ENCODE data around the gene ST6GALNAC4. TPM values are rescaled to one million over a fixed set of nuclear protein-coding genes. Genes with fewer than 3 reads are reported as not detected.

The ST6GALNAC4 gene
- total and polyA plus RNA-seq, 8 donors: 3.7 to 33.6 (median 13.0) TPM

DNA sequence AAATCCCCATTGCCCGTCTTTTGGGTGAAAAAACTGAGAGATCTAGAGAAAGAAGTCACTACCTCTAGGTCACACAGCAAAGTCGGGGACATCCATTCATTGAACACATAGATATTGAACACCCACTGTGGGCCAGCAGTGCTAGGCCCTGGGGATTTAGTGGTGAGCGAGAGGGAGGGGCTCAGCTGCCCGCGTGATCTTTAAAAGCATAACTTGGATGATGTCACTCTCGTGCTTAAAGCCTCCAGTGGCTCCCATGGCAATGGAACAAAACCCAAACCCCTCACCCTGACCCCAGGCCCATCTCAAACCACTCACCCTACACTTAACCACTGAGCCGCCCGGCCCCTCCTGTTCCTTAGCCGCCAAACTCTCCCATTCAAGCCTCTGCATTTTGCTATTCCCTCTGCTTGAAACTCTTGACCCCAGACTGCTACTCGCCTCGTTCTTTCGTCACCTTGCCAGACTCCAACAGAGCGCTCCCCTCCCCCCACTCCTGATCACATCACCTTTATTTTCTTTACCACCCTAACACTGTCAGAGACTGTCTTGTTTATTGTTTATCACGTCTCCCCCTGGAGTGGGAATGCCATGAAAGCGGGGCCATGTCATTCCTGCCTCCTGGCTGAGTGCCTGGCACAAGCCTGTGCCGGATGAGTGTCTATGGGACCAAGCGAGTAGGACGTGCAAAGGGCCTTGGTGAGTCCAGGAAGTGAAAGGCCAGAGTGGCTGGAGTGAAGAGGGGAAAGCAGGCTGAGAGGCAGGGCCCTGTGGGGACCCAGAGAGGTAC, 14.4 kb upstream of the ST6GALNAC4 start:
- TF ChIP-seq, protein P1, sequence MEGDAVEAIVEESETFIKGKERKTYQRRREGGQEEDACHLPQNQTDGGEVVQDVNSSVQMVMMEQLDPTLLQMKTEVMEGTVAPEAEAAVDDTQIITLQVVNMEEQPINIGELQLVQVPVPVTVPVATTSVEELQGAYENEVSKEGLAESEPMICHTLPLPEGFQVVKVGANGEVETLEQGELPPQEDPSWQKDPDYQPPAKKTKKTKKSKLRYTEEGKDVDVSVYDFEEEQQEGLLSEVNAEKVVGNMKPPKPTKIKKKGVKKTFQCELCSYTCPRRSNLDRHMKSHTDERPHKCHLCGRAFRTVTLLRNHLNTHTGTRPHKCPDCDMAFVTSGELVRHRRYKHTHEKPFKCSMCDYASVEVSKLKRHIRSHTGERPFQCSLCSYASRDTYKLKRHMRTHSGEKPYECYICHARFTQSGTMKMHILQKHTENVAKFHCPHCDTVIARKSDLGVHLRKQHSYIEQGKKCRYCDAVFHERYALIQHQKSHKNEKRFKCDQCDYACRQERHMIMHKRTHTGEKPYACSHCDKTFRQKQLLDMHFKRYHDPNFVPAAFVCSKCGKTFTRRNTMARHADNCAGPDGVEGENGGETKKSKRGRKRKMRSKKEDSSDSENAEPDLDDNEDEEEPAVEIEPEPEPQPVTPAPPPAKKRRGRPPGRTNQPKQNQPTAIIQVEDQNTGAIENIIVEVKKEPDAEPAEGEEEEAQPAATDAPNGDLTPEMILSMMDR (IDR thresholded peaks at IDR 0.05): no peak
- TF ChIP-seq EP300 (IDR thresholded peaks at IDR 0.05) (no peak), POLR2AphosphoS5 (IDR thresholded peaks at IDR 0.05) (peak in 1 of 3 donors; percentile 13)

DNA sequence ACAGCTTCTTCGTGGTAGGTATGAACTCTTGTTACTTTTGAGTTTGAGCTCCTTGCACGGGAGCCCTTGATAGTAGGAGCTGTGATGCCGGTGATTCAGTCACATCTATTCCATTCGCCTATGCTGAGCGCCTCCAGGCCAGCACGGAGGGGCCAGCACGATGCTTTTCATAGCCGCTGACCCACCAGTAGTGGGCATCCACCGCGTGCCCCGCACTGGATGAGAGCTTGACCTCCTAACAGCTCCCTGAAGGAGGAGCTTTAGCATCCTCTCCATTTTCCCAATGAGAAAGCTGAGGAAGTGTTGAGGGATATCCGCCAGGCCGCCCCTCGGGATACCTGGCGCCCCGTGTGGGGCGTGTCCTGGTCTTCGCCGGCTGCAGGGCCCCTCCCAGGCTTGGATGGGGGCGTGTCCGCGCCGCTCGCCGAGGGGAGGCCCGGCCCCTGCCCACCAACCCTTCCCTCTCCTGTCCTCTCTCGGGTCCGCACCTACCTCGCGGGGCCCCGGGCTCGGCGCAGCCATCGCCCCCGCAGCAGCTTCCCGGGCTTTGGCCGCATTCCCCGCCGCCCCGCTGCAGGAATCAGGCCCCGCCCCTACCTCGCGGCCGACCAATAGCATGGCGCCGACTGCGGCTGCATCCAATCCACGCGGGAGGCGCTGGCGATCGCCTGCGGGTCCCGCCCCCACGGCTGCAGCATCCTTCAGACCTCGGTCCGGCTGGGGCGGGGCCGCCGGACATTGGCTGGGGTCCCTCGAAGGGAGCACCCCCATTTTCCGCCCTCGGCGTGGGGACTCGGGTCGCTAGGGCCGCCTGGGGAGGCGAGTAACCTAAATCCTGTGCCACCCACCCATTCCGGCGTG, 13.6 kb upstream of the ST6GALNAC4 start, which contains the start of gene PIP5KL1:
TSS of gene PIP5KL1 (minus strand) at position 547 of the 861 bp plus-strand sequence. CDS start at position 522, 25 bp downstream.
- intact Hi-C loops (cut with DNase I; ENCODE audit: low total_unique reads): no loop called here
- Histone ChIP-seq H3K27ac (peak within 1 kb of the TSS in 3 of 5 donors; percentile 7 to 41 (median 8)), H3K4me1 (peaks cover 37 to 54% (median 44%) of the 10 kb centered on the region in 4 donors)

More for the DNA sequence above, 14.4 kb upstream of the ST6GALNAC4 start:
- peak in 1 of 2 donors; percentile 76 for DNase-seq
- peaks cover 45 to 63% (median 52%) of the 10 kb centered on the region in 4 donors for H3K4me1 ChIP-seq
- WGBS, 5 donors: 17 to 28% (median 18%) methylated on average over 18 of the region's 18 CpGs
- H3K9me3 ChIP-seq: no peaks in the 10 kb centered on the region
- H3K27me3 ChIP-seq: peaks cover 0 to 48% (median 19%) of the 10 kb centered on the region in 3 donors
- intact Hi-C loops (cut with DNase I; ENCODE audit: low total_unique reads): no loop called here
- H3K27ac ChIP-seq: peak overlapping the region in 3 of 5 donors; percentile 7 to 41 (median 8)
- H3K36me3 ChIP-seq: peaks cover 0 to 22% (median 14%) of the 10 kb centered on the region in 4 donors
- H3K4me3 ChIP-seq: peak overlapping the region; percentile 43 to 64 (median 55)

DNA sequence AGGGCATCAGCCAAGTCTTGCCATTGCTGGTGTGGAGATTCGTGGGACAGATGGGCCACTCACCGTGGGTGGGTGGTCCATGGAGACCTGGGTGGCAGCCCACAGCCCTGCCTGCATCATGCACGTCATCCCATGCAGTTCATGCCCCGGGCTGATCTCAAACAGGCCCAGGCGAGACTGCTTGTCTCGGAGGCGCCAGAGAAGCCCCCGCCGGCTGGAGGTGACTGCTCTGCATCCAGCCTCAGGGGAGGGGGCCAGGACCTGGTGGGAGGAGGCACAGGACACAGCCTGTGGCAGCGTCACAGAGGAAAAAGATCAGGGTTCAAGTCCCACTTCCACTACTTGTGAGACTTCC, 12.8 kb upstream of the ST6GALNAC4 start:
- WGBS, 5 donors: 70 to 89% (median 74%) methylated on average over 6 to 10 of the region's 10 CpGs
- Histone ChIP-seq H3K27ac (no peak overlapping the region), H3K4me3 (no peak overlapping the region), H3K36me3 (peaks cover 0 to 6% (median 3%) of the 10 kb centered on the region in 4 donors), H3K4me1 (peaks cover 35 to 46% (median 40%) of the 10 kb centered on the region in 4 donors), H3K27me3 (peaks cover 0 to 63% (median 20%) of the 10 kb centered on the region in 3 donors), H3K9me3 (no peaks in the 10 kb centered on the region)
- TF ChIP-seq, protein P1 (IDR thresholded peaks at IDR 0.05): no peak
- TF ChIP-seq EP300 (IDR thresholded peaks at IDR 0.05) (no peak), POLR2AphosphoS5 (IDR thresholded peaks at IDR 0.05) (no peak), POLR2A (IDR thresholded peaks at IDR 0.05) (no peak)
- intact Hi-C loops (cut with DNase I; ENCODE audit: low total_unique reads): no loop called here
- no peak for DNase-seq

More for the DNA sequence above, 13.6 kb upstream of the ST6GALNAC4 start, which contains the start of gene PIP5KL1:
- 2% methylated on average over 33 to 70 of the region's 70 CpGs for WGBS, 5 donors
- Histone ChIP-seq H3K36me3 (peaks cover 0 to 14% (median 12%) of the 10 kb centered on the region in 4 donors), H3K9me3 (no peaks in the 10 kb centered on the region), H3K27me3 (peaks cover 0 to 54% (median 20%) of the 10 kb centered on the region in 3 donors), H3K4me3 (peak within 1 kb of the TSS; percentile 43 to 64 (median 55))
- TF ChIP-seq, protein P1 (IDR thresholded peaks at IDR 0.05): no peak
- TF ChIP-seq POLR2AphosphoS5 (IDR thresholded peaks at IDR 0.05): peak in 1 of 3 donors; percentile 70
- DNase-seq: peak; percentile 86 to 95

Measured in stomach (tissue), 9 donors.